Medulla oblongata (tissue), 1 donor: Measurements from ENCODE around the gene OR13J1.
A peak's percentile ranks its signal among the peaks of the same experiment; 100 is the strongest.

ENCODE experiments used
- DNase-seq: peaks from one replicate; pipeline ENCODE4 v3.0.0-alpha.2; 2015; ENCODE audit errors: extremely low spot score

Gene OR13J1

GRCh38 chr9:35858458-35858857 is 11.7 kb downstream of the OR13J1 start:
- no peak for DNase-seq

- DNase-seq, result no peak
Measured at GRCh38 chr9:35856882-35857281, 13.3 kb downstream of the OR13J1 start.

GRCh38 chr9:35856206-35856605 is 14.0 kb downstream of the OR13J1 start:
- no peak for DNase-seq

- no peak for DNase-seq
Measured at GRCh38 chr9:35854091-35854762, 16.0 kb downstream of the OR13J1 start.

- DNase-seq, result no peak
Measured at GRCh38 chr9:35852876-35853865, 17.0 kb downstream of the OR13J1 start.

GRCh38 chr9:35852267-35852815 is 17.9 kb downstream of the OR13J1 start:
- no peak for DNase-seq

- DNase-seq, result no peak
Measured at GRCh38 chr9:35847792-35848572, 22.2 kb downstream of the OR13J1 start.

GRCh38 chr9:35845824-35846771 is 24.1 kb downstream of the OR13J1 start:
- no peak for DNase-seq

GRCh38 chr9:35844628-35845270 is 25.5 kb downstream of the OR13J1 start:
- peak; percentile 80 for DNase-seq

GRCh38 chr9:35842795-35843194 is 27.4 kb downstream of the OR13J1 start:
- no peak for DNase-seq

- no peak for DNase-seq
Measured at GRCh38 chr9:35842020-35842745, 28.0 kb downstream of the OR13J1 start.

- DNase-seq, result no peak
Measured at GRCh38 chr9:35841645-35841900, 28.6 kb downstream of the OR13J1 start.

- DNase-seq, result no peak
Measured at GRCh38 chr9:35840881-35841644, 29.1 kb downstream of the OR13J1 start.

- no peak for DNase-seq
Measured at GRCh38 chr9:35839926-35840325, 30.3 kb downstream of the OR13J1 start.

- DNase-seq, result no peak
Measured at GRCh38 chr9:35836595-35836994, 33.6 kb downstream of the OR13J1 start.

GRCh38 chr9:35835766-35836165 is 34.4 kb downstream of the OR13J1 start:
- DNase-seq, result no peak

- no peak for DNase-seq
Measured at GRCh38 chr9:35835216-35835632, 35.0 kb downstream of the OR13J1 start.

- DNase-seq, result no peak
Measured at GRCh38 chr9:35834260-35835215, 35.7 kb downstream of the OR13J1 start.
